CD4-positive, alpha-beta T cell treated with Interleukin-15 for 4 hours (primary cell): Measurements from ENCODE around the gene LRRC8B.
A peak's percentile ranks its signal among the peaks of the same experiment; 100 is the strongest.
"Not testable (repeated sequence)": the region's sequence is repeated elsewhere in the genome, so short reads cannot be mapped to it uniquely, and the experiment has no call there.

Experiments used
- DNase-seq: peaks from one replicate; pipeline ENCODE4 v3.0.0-alpha.2; 2020; ENCODE audit warnings: low spot score

Gene LRRC8B

DNA sequence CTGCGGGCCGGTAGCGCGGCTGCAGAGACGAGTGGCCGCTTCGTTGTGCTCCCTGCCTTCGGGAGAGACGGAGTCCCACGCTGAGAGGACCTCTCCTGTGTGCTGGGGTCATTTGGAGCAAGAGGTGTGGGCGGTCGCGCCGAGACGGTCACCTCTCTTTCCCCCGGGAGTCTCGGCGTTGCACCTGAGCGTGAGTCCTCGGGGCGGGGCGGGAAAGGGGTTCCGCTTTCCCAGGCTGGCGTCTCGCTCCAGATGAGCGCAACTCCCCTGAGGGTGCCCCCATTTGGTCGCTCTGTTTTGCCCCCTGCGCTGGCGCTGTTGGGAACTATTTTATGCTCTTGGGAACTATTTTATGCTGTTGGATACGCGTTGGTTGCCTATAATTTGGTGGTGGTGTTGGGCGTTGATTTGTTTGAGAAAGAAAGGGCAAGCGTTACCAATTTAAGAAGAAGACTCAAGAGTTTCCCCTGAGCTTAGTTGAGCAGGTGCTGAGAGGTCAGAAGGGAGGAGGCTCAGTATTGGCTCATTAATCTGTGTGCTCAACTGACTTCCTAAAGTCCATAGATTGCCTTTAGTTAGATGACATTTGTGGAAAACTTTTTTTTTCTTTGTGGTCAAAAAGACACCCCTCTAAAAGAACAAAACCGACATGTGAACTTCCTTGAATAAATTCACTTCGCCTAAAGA lies 683 bp downstream of the LRRC8B start:
- DNase-seq: peak; percentile 34

DNA sequence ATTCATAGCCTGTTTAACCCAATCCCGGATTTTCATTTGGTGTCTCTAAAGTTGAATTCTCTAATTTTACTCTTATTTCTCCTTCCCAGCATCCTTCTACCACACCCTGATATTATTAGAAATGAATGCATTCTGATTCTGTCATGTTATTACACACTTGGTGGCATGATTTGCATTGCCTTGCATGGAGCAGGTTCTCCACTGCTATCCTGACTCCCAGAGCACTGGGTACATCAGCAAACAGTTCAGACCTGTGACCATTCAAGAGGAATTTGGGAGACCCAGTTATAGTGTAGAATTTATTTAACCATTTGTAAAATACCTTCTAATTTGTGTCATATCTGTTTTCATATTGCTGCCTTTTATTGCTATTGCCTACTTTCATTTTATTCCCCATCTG lies 2.6 kb downstream of the LRRC8B start:
- DNase-seq: no peak

DNA sequence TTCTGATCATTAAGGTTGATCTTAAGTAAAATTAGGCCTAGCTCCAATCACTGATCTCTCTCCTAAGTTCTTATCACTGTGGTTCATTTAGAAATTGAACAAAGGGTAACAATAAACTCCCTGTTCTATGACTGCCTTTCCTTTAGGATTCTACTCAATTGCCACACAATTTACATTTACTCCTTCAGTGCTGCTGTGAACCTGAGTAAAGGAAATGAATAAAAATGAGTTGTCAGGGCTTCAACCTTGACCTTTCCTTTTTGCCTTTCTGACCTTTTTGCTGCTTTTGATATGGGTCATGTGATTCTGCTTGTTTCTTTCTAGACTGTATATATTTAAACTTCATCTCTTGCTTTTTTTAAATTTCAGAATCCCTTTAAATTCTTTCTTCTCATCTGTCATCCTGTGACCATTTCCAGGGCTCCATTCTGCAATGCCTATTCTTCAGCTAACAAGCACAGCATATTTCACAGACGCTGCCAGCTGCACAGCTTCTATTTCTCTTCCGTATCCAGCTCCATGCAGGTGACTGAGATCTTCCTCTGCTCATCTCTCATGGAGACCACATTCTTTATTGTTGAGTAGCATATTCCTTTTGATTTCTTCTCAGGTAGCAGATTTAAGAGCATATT lies 3.2 kb downstream of the LRRC8B start:
- DNase-seq: no peak

DNA sequence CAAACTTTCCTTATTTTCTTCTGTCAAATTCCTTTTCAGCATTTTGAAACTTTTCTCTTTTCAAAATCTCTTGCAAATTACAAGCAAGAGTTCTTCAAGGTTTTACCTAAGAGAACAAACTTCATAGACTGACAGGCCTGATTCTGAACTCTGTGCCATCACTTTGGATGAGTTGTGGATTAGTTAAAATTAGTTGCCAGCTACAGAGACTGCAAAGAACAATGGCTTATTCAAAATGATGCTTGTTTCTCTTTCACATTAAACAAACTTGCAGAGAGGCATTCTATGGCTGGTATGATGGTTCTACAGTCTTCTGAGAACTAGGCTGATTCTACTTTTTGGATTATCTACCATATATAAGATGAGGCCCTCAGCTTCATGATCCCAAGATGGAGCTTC lies 3.8 kb downstream of the LRRC8B start:
- DNase-seq: no peak

DNA sequence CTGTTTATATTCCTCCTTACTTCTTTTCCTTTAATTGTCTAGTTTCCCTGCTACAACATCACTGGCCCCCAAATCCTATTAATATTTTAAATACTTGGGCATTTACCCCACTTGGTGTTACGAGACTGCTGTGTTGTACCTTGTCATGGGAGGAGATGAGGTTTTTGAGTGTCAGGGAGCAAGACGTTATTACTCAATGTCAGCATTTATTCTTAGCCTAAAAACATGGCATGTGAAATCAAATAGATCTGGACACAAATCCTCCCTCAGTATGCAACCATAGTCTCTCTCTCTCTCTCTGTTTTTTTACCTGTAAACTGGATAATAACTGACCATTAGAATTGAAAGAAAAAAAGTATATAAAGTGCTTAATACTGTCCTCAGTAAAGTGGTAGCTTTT lies 4.6 kb downstream of the LRRC8B start:
- no peak for DNase-seq

DNA sequence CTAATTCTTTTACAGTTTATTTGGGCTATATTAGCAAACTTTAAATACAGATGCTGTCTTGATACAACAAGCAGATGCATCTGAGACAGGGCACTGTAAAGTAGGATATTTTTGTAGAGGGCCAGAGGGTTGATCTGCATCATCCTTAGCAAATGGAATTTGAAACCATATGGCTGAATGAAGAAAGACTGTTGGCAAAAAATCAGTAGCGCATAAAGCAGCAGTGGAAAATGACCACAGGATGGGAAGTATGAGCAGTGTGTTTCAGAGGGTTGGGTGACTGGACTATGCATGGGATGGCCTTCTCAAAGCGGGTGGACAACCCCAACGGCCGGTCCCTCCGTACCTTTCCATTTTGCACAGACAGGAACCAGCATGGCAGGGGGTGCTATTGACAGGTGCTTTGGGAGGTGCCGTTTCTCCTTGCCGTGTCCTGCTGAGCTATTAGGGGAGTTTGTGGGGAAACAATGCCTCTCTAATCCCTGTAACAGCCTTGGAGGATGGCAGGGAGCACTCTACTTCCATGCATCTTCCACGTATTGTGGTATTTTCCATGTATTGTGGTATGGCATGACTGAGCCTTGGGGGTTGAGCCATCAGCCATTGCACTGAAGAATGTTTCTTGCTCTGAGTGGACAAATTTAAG lies 5.9 kb downstream of the LRRC8B start:
- DNase-seq: no peak

DNA sequence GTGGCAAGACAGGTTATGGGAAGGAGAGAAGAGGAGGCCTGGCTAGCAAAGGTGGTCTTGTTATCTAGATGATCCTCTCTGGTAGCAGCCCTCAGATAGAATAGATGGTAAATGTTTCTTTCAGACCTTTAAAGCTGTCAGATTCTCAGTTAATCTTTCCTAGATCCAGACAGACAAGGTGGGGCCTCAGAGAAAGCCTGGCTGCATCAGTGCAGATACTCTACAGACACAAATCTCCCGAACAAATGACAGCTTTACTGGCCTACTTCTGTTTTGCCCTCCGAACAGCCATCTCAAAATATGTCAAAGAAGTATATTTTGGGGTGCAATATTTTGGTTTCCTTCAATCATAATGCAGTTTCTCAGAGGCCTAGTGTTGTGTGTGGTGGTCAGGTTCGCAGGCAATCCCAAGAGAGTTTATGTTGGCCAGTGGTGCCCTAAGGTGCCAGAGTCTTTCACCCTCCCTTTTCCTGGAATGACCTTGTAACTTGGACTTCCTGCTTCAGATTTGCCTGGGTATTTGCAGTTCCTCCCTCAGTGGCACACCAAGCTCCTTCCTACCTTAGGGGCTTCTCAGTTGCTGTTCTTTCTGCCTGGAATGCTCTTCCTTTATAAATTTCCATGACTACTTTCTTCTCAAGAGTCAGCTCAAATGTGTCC lies 7.0 kb downstream of the LRRC8B start:
- DNase-seq: no peak

DNA sequence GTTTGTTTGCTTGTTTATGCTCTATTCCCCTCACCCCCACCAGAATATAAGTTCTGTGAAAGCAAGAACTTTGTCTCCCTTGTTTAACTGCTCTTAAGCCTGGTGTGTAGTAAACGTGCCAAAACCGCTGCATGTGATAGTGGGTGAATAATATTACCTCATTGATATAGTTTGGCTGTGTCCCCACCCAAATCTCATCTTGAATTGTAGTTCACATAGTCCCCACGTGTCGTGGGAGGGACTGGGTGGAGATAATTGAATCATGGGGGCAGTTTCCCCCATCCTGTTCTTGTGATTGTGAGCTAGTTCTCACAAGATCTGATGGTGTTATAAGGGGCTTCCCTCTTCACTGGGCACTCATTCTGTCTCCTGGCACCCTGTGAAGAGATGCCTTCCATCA lies 7.6 kb downstream of the LRRC8B start:
- no peak for DNase-seq

DNA sequence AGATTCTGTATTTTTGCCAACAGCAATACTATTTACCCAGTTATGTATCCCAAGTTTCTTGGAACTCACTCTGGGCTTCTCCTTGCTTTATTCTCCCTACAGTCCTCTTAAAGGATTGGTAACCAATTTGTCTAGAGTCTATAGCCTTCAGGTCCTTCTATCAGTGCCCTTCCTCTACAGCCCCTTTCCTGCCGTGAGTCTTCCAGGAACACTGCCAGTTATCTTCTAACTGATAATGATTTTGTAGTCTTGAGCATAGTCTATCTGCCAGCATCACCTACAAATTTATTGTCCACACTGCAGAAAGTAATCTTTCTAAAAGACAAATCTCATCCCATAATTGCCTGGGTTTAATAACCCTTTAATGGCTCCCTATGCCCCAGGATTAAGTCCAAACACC lies 8.2 kb downstream of the LRRC8B start:
- DNase-seq: no peak

DNA sequence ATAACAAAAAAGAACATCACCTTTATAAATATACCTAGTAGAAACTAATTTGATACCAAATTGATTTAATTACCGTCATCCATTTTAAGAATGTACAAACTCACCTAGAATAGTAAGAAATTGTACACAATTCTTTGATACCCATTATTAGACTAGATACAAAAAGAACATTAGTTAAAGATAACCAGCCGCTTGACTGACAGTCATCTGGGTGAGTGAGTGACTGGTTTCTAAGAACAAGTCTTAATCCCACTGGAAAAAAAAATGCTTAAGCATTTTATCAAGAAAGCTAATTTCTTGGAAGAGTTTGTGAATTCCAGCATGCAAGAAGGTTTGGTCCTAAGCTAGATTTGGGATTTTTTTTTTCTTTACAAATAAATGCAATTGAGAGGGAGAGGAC lies 10.9 kb downstream of the LRRC8B start:
- DNase-seq: no peak

DNA sequence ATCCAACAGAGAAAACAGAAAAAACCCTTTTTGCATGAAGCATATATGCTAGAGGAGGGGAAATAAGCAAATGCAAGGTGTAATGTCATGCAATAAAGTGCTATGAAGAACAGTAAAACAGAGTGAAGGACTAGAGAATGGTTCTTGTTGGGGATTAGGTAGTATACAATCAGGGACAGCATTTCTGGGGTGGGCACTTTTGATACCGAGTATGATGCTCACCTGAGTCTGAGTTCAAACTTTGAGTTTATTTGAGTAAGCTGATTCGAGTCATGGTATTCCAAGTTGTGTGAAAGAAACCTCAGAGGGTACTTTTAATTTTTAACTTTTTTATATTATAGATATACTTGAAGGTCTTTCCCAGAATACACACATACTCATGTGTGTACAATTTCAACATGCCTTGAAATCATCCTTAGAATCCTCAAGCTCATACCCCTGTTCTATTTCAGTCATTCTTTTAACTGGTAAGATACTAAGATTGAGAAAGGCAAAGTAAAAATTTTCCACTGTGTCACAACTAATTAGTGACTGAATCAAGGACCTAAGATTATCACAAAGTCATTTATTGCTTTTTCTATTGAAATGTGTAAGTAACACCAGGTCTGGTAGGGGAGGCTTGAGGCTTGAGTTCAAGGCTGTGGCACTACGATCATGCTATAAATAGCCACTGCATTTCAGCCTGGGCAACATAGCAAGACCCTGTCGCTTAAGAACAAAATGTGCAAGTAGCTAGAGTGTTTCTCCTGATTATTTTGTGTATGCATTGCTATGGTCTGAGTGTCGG lies 12.1 kb downstream of the LRRC8B start:
- DNase-seq: no peak

DNA sequence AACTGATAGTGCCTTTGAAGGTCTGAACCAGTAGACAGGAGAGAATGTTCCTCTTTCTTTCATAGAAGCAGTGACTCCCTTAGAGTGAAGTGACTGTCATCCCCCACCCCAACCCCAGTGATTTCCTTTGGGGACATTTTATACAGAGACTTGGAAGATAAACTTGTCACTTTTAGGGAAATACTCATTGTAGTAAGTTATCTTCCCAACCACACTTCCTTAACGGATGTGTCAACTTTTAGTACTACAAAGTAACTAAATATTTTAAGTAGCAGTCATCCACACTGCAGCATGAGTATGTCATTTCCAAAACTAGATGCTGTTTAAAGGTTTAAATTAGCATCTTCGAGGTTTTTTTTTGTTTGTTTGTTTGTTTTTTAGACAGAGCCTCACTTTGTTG lies 13.7 kb downstream of the LRRC8B start:
- DNase-seq: no peak

DNA sequence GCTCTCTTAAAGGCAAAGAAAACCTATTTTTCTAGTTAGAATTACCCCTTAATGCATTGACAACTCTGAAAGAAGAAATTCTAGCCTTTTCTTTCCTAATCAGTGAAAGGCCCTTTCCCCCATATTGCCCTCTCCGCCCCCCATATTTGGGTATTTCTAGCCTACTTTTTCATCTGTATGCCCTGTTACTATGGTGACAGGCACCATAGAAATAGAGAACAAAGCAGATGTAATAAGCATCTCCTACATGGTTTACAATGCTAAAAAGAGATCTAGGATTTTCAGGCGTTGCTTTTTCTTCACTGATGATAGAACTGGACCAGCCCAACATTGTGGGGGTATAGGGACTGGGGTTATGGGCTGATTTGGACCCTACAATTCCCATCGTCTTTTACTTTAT lies 14.5 kb downstream of the LRRC8B start:
- no peak for DNase-seq

DNA sequence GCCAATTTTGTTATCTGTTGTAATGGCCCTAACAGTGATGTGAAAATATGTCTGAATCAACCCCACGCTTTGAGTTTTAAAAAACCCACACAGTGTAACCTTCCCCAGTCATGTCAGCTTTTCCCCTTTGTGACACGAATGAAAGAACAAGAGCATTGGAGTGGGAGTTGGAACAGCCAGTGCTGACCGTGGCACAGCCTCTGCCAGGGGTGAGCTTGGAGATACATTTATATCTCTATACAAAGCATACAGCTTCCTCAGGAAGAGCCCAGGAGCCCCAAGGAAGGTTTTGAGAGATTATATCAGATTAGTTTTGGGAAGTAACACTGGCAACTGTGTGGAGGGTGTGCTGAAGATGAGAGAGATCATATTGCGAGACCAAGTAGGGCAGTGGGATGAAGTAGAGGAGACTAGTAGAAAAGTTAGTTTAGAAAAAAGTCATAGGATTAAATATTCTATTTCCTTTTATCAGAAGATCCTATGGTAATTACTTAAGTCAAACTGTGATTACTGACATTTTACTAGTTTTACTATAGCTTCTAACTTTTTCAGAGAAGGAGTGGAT lies 15.9 kb downstream of the LRRC8B start:
- no peak for DNase-seq

DNA sequence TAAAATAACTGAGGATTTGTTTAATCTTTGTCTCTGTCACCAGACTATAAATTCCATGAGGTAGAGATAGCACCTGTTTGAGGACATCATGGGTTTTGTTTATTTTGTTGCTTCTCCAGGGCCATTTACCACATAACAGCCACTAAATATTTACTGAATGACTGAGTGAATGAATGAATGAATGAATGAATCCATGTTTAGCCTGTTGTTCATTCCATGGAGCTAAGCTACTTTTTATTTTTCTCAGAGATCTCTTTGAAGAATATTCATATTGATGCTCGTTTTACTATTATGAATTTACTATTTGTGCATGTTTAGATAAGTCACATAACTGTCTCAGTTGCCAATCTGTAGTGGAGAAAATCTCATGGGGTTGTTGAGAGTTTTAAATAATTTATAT lies 17.7 kb downstream of the LRRC8B start:
- DNase-seq: no peak

DNA sequence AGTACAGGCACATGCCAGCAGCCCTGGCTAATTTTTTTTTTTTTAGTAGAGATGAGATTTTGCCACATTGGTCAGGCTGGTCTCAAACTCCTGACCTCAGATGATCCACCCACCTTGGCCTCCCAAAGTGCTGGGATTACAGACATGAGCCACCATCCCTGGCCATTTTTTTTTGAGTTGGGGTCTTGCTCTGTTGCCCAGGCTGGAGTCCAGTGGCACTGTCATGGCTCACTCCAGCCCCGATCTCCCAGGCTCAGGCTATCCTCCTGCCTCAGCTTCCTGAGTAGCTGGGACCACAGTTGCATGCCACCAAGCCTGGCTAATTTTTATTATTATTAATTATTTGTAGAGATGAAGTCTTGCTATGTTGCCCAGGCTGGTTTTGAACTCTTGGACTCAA lies 19.0 kb downstream of the LRRC8B start:
- not testable (repeated sequence) for DNase-seq

DNA sequence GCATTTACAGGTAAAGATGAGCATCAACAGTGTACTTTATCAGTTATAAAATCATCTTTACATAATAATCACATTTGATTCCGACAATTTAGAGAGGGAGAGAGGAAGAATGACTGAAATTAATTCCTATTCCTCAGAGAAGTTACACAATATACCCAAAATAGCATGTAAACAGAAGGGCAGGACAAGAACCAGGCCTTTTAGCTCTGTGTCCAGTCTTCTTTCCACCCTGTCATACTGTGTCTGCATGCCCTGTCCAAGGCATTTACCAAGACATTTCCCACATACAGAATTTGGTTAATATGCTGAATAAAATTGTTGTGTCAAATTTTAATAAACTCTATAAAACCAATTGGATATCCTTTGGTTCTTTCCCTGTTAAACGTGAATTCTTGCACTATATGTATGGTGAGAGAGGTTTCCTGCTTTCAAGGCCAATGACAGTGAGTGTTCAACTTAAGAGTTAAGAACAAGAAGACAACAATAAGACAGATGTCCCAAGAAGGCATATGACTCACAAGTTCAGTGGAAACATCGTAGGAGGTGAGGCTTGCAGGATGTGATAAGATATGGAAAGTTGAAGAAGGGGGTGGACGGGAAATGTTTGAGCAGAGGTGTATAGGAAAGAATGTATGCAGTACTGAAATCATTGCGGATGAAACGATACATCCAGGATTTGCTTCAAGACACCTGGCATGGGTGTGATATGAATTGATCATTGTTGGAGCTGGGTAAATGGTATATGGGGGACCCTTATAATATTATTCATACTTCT lies 20.8 kb downstream of the LRRC8B start:
- peak; percentile 26 for DNase-seq

DNA sequence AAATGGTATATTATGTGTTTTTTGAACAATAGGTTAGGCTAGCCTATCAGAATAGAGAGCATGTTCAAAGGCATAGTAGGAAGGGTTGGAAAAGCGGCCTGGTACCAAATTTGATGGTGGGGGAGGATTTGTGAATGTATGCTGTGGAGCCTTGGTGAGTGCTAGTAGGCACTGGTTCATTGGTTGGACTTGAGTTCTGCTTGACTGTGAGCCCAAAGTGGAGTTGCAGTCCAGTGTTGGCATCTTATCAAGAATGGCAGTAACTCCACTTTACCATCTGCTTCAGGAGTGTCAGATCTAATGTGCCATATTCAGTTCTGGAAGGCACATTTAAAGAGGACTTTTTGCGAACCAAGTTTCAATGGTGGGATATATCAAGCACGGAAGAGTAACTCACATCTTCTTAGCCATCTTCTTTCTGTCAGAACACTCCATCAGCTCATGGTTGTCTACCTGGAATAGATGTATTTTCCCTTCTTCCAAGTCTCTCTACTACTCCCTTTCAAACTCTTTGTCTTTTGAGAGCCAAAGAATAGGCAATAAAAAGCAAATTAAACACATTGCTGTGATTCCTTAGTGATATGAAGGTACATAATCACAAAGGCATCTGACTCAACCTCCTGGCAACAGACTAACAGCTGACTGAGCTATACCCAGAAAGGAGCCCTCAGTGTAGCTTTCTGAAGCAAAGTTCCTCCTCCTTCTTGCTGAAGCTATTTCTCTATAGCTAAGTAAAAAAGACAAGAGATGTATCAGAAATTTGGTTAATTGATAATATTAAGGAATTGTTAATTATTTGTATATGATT lies 21.7 kb downstream of the LRRC8B start:
- DNase-seq: peak; percentile 15

DNA sequence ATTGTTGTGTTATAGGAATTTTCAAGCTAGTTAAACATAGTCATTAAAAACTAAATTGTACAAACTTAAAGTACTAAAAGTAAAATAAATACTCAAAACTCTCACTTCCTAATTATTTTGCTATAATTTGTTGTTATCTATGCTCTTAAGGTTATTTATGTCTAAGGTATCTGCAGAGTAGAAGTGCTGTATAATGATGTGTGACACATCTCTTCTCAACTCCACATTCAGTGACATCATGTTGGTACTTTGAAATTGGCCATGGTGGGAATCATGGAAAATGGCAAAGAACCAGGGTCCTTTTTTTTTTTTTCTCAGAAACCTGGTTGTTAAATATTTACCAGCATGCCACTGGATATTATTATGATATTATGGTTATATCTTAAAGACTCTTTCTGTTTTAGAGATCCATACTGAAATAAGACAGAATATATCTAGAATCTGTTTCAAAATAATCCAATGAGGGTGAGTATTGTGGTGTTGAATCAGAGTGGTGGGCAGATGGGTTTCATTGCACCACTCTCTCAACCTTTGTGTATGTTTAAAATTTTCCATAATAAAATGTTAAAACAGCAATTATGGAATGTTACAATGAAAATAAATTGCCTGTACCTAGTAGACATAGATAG lies 22.4 kb downstream of the LRRC8B start:
- DNase-seq: no peak
